A549 treated with ZK216348 at 1 μM for 4 hours (cell line): ENCODE data around the gene SOX8. TPM values are rescaled to one million over a fixed set of nuclear protein-coding genes. Genes with fewer than 3 reads are reported as not detected.

Experiments used
- total RNA-seq: library from RNA; stranded (reverse); fragments of 200-300 nt; extraction: Qiagen RNA extraction; gene quantifications from 5 replicates; pipeline ENCODE4 v1.2.3, GENCODE V29; 2022; ENCODE audit warnings: low read depth

Gene SOX8
- 1.2 to 2.0 TPM (median 1.7 TPM) in 5 replicates for total RNA-seq

GRCh38 chr16:981695-982144 is at the start of gene SOX8:
Gene SOX8 (plus strand): TSS chr16:981770. CDS start chr16:981923, 153 bp downstream.

DNA sequence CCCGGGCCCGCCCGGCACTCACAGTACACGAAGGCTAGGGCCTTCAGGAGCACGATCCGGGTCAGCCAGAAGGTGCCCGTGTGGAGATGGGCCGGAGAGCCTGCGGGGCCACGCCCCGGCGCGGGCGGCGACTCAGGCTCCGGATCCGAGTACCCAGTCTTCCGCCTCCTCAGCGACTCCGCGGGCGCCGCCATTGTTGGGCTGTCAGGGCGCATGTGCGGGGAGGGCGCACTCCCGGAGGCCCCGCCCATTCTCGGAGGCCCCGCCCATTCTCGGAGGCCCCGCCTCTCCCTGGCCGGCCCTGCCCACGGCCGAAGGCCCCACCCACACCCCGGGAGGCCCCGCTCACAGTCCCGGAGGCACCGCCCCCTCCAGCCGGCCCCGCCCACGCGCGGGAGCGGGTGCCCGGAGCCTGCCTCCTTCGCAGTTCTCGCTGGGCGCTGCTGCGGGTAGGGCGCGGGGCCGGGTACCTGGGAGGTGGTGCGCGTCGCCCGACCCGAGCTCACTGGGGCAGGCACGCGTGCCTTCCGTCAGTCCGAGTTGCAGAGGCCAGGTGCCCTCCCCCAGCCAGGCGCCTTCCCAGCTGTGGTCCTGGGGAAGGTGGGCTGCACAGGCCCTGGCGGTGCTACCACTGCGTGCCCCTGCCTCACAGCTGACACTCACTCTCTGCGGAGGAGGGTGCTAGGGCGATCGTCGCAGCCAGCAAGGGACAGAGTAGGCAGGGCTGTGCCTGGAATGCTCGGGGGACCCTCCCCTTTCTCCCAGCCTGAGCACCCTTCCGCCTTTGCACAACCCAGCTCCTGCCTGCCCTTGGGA is 10.6 kb upstream of the SOX8 start, which contains the start of gene LMF1:
Gene LMF1 (minus strand): TSS at position 219 of the 816 bp plus-strand sequence. CDS start 4 bp downstream, at position 215.

Other genes starting within 250 kb of the SOX8 start
- 16.4 to 29.7 TPM (median 25.3 TPM) in 5 replicates for gene CIAO3, start 240.8 kb upstream of the SOX8 start, total RNA-seq
- gene MSLN, start 221.0 kb upstream of the SOX8 start, total RNA-seq = 2.4 to 4.2 TPM (median 3.2 TPM) in 5 replicates
- 28.5 to 57.2 TPM (median 55.7 TPM) in 5 replicates for gene RPUSD1, start 193.4 kb upstream of the SOX8 start, total RNA-seq
- 9.9 to 37.8 TPM (median 24.1 TPM) in 5 replicates for gene CHTF18, start 193.2 kb upstream of the SOX8 start, total RNA-seq
- gene GNG13, start 181.0 kb upstream of the SOX8 start, total RNA-seq = not detected in 5 replicates
- gene LMF1, start 10.8 kb upstream of the SOX8 start, total RNA-seq = 4.8 to 12.8 TPM (median 8.8 TPM) in 5 replicates
- 0.20 to 0.57 TPM (median 0.53 TPM) in 5 replicates for gene SSTR5, start 91.0 kb downstream of the SOX8 start, total RNA-seq
- not detected in 5 replicates for gene C1QTNF8, start 114.5 kb downstream of the SOX8 start, total RNA-seq
- gene CACNA1H, start 171.3 kb downstream of the SOX8 start, total RNA-seq = 6.3 to 18.6 TPM (median 17.1 TPM) in 5 replicates
- not detected in 5 replicates for gene TPSG1, start 243.5 kb downstream of the SOX8 start, total RNA-seq
- 0.20 to 0.27 TPM in 2 of 5 replicates, not detected in the others for gene TPSB2, start 248.4 kb downstream of the SOX8 start, total RNA-seq